Posterior cingulate gyrus (tissue), 11 donors: Measurements from ENCODE around the gene SYP.
A peak's percentile ranks its signal among the peaks of the same experiment; 100 is the strongest.

Experiments
- DNase-seq, 10 donors: peaks; one replicate each; pipeline versions ENCODE4 v3.0.0 to v3.0.0-alpha.2; 2020 to 2021; ENCODE audit warnings: mixed read lengths in 3 of 10
- intact Hi-C: fragments of 100-400 bp; cut with DNase I; formaldehyde crosslinking; loops from one replicate; pipeline ENCODE4 v1.15.1; 2023

The SYP gene

DNA sequence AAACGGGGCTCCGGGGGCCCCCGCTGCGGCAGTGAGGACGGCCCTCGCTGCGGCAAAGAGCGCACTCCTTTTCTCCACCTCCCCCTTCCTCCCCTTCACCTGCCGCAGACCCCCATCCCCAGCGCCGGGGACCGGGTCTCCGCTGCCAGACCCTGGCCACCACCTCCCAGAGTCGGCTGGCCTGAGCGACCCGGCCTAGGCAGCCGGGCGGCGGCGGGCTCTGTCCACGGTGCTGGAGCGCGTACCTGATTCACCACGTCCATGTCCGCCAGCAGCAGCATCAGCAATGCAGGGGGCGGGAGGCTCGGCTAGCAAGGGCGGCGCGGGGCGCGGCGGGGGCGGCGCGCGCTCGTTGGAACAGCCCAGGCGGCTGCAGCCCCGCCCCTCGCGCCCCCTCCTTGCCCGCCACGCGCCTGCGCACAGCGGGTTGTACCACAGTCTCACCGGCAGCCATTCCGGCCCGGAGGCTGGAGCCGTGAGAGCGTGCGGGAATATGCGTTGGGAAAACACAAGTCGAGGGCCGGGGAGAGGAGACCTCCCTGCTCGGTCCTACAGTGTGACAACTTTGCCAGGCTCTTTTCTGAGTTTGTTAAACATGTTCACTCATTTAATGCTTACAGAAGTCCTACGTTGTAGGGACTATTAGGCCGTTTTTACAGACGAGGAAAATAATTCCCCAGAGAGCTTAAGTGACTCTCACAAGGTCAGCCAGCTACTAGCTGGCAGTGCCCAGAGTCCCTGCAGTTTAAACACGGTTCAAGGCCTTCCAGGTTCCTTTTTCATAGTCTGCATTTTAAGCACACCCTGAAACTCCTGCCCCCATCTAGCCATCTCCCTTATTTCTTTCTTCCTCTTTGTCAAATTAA is at the start of gene SYP:
Gene SYP, minus strand, starts transcription at position 288 of the 866 bp plus-strand sequence. Its CDS starts 7 bp downstream, at position 281.
- peak; percentile 82 to 98 (median 85) for DNase-seq
- intact Hi-C loops = no loop called here

GRCh38 chrX:49249616-49250015 is 49.6 kb upstream of the SYP start:
- peak in 2 of 10 donors; percentile 53 to 57 for DNase-seq
- intact Hi-C loops = no loop called here

- peak in 2 of 10 donors; percentile 40 to 77 for DNase-seq
- intact Hi-C loops = no loop called here
Observed at GRCh38 chrX:49249071-49249470, 49.1 kb upstream of the SYP start.

- DNase-seq = peak in 2 of 10 donors; percentile 63 to 78
- intact Hi-C loops = no loop called here
Observed at GRCh38 chrX:49247916-49248811, 48.2 kb upstream of the SYP start.

DNA sequence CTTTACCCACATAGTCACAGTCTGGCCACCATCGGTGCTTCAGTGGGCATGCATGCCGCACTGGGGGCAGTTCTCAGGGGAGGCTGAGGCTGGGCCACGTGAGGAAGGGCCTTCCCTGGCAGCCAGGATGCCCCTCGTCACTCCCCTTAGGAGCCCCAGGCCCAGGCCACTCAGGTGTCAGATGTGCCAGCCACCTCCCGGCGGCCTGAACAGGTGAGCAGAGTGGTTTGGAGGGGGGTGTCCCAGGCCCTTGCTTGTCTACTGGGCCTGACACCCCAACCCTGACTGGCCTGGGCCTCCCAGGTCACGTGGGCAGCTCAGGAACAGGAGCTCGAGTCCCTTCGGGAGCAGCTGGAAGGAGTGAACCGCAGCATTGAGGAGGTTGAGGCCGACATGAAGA is 47.4 kb upstream of the SYP start:
- DNase-seq = peak in 2 of 10 donors; percentile 62 to 65
- intact Hi-C loops = no loop called here

- intact Hi-C loops = no loop called here
- DNase-seq = peak in 2 of 10 donors; percentile 52 to 70
Observed at GRCh38 chrX:49246541-49246940, 46.5 kb upstream of the SYP start.

DNA sequence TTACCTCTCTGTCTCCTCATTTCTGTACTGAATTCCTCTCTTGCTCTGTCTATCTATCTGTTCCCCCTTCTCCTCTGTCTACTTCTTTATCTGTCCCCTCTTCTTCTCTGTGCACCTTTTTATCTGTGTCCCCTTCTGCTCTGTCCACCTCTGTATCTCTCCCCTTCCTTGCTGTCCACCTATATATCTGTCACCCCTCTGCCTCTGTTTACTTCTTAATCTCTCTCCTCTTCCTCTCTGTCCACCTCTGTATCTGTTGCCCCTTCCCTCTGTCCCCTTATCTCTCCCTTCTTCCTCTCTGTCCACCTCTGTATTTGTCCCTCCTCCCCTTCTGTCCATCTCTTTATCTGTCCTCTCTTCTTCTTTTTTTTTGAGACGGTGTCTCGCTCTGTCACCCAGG is 44.2 kb upstream of the SYP start:
- no peak for DNase-seq

DNA sequence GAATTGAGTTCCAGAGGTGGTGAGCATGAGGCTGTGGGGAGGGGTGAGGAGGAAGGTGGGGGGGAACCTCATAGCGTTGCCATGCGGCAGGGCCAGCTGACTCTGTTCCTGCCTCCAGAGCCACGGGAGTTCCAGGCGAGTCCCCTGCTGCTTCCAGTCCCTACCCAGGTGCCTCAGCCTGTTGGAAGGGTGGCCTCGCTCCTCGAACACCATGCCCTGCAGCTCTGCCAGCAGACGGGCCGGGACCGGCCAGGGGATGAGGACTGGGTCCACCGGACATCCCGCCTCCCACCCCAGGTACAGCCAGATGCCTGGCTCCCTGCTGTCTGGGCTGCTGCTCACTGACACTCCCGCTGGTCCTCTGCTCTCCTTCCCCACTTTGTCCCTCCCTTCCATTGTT is 43.2 kb upstream of the SYP start:
- intact Hi-C loops = no loop called here
- peak in 2 of 10 donors; percentile 69 to 82 for DNase-seq

More for the DNA sequence above, 44.2 kb upstream of the SYP start:
- intact Hi-C loops = no loop called here

- DNase-seq = peak in 2 of 10 donors; percentile 37 to 46
- intact Hi-C loops = no loop called here
Observed at GRCh38 chrX:49242545-49243066, 42.6 kb upstream of the SYP start.

GRCh38 chrX:49238735-49239134 is 38.7 kb upstream of the SYP start:
- peak in 1 of 10 donors; percentile 24 for DNase-seq
- intact Hi-C loops = no loop called here

- intact Hi-C loops = no loop called here
Observed at GRCh38 chrX:49237060-49237459, 37.1 kb upstream of the SYP start.

GRCh38 chrX:49233887-49234555 is 34.0 kb upstream of the SYP start:
- intact Hi-C loops = no loop called here
- peak in 1 of 10 donors; percentile 61 for DNase-seq

More at GRCh38 chrX:49237060-49237459, 37.1 kb upstream of the SYP start:
- peak in 2 of 10 donors; percentile 44 to 67 for DNase-seq

- intact Hi-C loops = no loop called here
Observed at GRCh38 chrX:49233176-49233575, 33.2 kb upstream of the SYP start, which contains the start of gene CACNA1F. Gene CACNA1F, minus strand, starts transcription at chrX:49233340. Its CDS starts 31 bp downstream, at chrX:49233309.

GRCh38 chrX:49232525-49232924 is 32.5 kb upstream of the SYP start:
- intact Hi-C loops = no loop called here
- no peak for DNase-seq

More at GRCh38 chrX:49233176-49233575, 33.2 kb upstream of the SYP start, which contains the start of gene CACNA1F:
- no peak for DNase-seq

DNA sequence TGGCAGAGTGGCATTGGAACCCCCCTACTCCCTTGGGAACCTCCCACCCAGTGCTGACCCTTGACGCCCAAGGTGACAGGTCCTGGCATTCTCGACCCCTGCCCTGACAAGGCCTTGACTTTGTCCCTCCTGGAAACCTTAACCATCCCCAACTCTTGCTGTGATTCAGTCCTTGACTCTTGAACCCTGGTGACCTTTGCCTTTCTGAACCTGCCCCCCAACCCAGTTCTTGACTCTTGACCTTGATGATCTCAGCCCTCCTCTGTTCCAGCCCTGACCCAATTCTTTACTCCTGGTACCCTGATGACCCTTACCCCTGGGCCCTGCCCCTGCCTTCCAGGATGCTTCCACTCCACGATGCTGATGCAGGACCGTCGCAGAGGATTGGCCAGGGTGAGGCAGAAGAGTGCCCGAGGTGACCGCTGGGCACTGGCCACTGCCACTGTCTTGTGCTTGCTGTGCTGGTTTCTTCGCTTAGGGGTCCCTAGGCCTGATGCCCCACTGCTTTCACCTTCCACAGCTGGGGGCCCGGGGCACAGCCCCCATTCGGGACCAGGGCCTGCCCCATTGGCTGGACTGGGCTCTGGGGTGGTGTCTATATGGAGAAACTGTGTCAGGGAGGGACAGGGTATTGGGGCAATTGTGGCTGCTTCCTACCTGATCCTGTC is 31.5 kb upstream of the SYP start:
- DNase-seq = peak in 1 of 10 donors; percentile 55
- intact Hi-C loops = no loop called here

- peak in 3 of 10 donors; percentile 8 to 61 (median 15) for DNase-seq
- intact Hi-C loops = no loop called here
Observed at GRCh38 chrX:49230500-49231232, 30.7 kb upstream of the SYP start.

DNA sequence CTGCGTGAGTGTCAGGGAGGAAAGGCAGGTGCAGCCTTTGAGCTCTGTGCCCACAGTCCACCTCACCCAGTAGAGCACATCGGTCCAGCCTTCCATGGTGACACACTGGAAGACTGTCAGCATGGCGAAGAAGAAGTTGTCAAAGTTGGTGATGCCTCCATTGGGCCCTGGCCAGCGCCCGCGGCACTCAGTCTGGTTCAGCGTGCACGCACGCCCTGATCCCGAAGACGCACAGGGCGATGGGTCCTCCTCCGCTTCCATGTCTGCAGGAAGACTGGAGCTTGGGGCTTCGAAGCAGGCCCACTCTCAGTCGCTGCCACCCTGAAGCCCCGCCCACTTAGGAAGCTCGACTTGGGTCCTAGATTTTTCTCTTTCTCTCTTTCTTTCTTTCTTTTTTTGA is 28.2 kb upstream of the SYP start:
- intact Hi-C loops = no loop called here
- peak in 1 of 10 donors; percentile 61 for DNase-seq

DNA sequence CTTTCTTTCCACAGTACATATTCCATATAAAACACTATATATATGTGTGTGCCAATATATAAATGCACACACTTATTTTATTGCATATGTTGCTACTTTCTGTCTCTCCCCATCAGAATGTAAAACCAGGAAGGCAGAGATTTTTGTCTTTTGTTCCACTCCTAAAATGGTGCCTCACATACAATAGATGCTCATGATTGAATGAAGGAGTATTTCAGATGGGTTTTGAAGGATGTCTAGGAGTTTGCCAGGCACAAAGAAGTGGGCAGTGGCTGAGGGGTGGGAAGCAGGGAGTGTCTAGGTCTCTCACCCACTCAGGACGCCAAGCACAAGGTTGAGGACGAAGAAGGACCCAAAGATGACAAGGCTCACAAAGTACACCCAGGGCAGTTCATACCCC is 27.7 kb upstream of the SYP start:
- DNase-seq = no peak
- intact Hi-C loops = no loop called here

DNA sequence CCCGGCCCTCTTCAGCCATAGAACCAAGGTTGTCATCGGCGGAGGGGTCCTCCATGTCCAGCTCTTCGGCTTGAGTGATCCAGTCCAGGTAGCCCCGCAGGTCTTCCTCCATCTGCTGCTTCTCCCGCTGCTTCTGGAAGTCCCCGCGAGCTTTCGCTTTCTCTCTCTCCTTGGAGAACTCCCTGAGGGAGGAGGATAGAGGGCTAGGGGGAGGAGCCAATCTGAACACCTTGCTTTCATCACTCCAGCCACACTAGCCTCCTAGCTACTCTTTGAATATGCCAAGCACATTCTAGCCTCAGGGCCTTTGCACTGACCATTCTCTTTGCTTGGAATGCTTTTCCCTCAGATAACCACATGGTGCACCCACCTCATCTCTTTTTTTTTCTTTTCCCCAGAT is 27.0 kb upstream of the SYP start:
- DNase-seq = peak in 1 of 10 donors; percentile 73
- intact Hi-C loops = no loop called here
